IPS-20b (cell line): ENCODE data around the gene AVPR1A.

ENCODE experiments used
- H3K27ac ChIP-seq: one replicate; pipeline ENCODE4 v1.5.1; 2013; ENCODE audit warnings: low read length
- H3K27me3 ChIP-seq: 2 replicates; pipeline ENCODE4 v1.6.1; 2013; ENCODE audit warnings: mild to moderate bottlenecking, low read length, inconsistent platforms; ENCODE audit not compliant: insufficient read depth
- H3K36me3 ChIP-seq: 2 replicates; pipeline ENCODE4 v1.6.1; 2013; ENCODE audit warnings: low read depth, mild to moderate bottlenecking, inconsistent platforms, low read length, moderate library complexity; ENCODE audit not compliant: insufficient read depth
- H3K4me1 ChIP-seq: 2 replicates; pipeline ENCODE4 v1.6.1; 2013; ENCODE audit warnings: mild to moderate bottlenecking, control low read depth, inconsistent platforms, low read length, moderate library complexity; ENCODE audit not compliant: insufficient read depth
- H3K4me3 ChIP-seq: 2 replicates; pipeline ENCODE4 v1.5.1; 2013; ENCODE audit warnings: mild to moderate bottlenecking, low read length, inconsistent platforms
- H3K9ac ChIP-seq: 2 replicates; pipeline ENCODE4 v1.6.1; 2013; ENCODE audit warnings: low read depth, mild to moderate bottlenecking, inconsistent platforms, low read length, moderate library complexity
- H3K9me3 ChIP-seq: 2 replicates; pipeline ENCODE4 v1.6.1; 2013; ENCODE audit warnings: mild to moderate bottlenecking, low read depth, low read length, inconsistent platforms; ENCODE audit not compliant: insufficient read depth

AVPR1A gene

DNA sequence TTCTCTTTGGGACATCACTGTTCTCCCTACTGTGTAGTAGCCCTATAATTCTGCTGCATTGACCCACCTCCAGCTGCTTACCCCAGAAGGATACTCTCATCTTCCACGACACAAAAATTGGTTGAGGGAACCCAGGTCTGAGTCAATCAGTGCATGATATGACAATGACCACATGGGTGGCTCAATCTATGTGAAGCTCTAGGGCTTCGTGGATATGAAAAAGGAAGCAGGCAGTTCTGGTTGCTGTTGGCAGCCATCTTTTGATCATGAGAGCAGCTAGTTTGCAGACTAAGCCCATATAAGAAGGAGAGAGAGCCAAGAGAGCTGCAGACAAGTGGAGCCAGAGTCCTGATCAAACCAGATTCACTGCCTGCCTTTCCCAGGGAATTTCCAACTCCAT is 57.9 kb downstream of the AVPR1A start:
- Histone ChIP-seq H3K9ac (no peak overlapping the region), H3K27me3 (no peaks in the 10 kb centered on the region), H3K36me3 (no peaks in the 10 kb centered on the region), H3K9me3 (no peaks in the 10 kb centered on the region), H3K4me1 (0 out of 2 replicates have a peak, but pooled peaks cover 6% of the 10 kb centered on the region), H3K27ac (no peak overlapping the region), H3K4me3 (no peak overlapping the region)
